GM12801 (cell line): ENCODE measurements around the gene ITGB1.

Source experiments
- CTCF ChIP-seq: IDR thresholded peaks from one replicate; pipeline ENCODE4 v1.5.1; 2011; ENCODE audit warnings: control low read depth; ENCODE audit not compliant: insufficient read length; ENCODE audit errors: extremely low read depth

Gene ITGB1

GRCh38 chr10:32877915-32878314 lies 80.1 kb downstream of the ITGB1 start:
- no peak for TF ChIP-seq CTCF

- no peak for TF ChIP-seq CTCF
Measured at GRCh38 chr10:32865170-32865569, 92.9 kb downstream of the ITGB1 start.

- TF ChIP-seq CTCF = no peak
Measured at GRCh38 chr10:32854435-32854834, 103.6 kb downstream of the ITGB1 start.

- no peak for TF ChIP-seq CTCF
Measured at GRCh38 chr10:32851301-32851700, 106.7 kb downstream of the ITGB1 start.
